Right lobe of liver (tissue), 6 donors: ENCODE measurements around the gene INAFM2. TPM values are rescaled to one million over a fixed set of nuclear protein-coding genes. Genes with fewer than 3 reads are reported as not detected.
A peak's percentile ranks its signal among the peaks of the same experiment; 100 is the strongest.

Source experiments
- ATAC-seq, 4 donors: fragments of 200-7000 bp; cut with Tn5 transposase; one replicate each; pipeline ENCODE4 v1.9.1; 2020; ENCODE audit warnings: mild to moderate bottlenecking in 4 of 4, moderate library complexity in 4 of 4
- DNase-seq, 3 donors: peaks; one replicate each; pipeline ENCODE4 v3.0.0-alpha.2; 2020
- H3K27ac ChIP-seq, 3 donors: fragments of 200-600 bp; one replicate each; pipeline ENCODE4 v1.8.0; 2022
- H3K27me3 ChIP-seq, 2 donors: fragments of 200-600 bp; one replicate each; pipeline ENCODE4 v1.8.0; 2022
- H3K36me3 ChIP-seq, 4 donors: fragments of 200-600 bp; sonication (generic) in 1 of 4; one replicate each; pipeline versions ENCODE4 v1.5.1 to v1.8.0; 2017 to 2022; ENCODE audit warnings: control low read depth in 1 of 4
- H3K4me1 ChIP-seq, 4 donors: fragments of 200-600 bp; sonication (generic) in 1 of 4; one replicate each; pipeline versions ENCODE4 v1.5.1 to v1.8.0; 2017 to 2022; ENCODE audit warnings: control low read depth in 1 of 4
- H3K4me3 ChIP-seq, 3 donors: fragments of 200-600 bp; one replicate each; pipeline ENCODE4 v1.8.0; 2022
- H3K9me3 ChIP-seq, 4 donors: fragments of 200-600 bp; sonication (generic) in 1 of 4; one replicate each; pipeline versions ENCODE4 v1.5.1 to v1.8.0; 2017 to 2022; ENCODE audit warnings: control low read depth in 1 of 4
- POLR2A ChIP-seq: fragments of 450-650 bp; IDR thresholded peaks from one replicate; pipeline ENCODE4 v1.6.1; 2017; ENCODE audit warnings: antibody characterized with exemption, mild to moderate bottlenecking
- WGBS: methylation state at CpG from one replicate; pipeline ENCODE4 v1.1.6; 2018; ENCODE audit warnings: low coverage, low lambda C conversion rate; ENCODE audit not compliant: insufficient coverage; ENCODE audit errors: missing lambda C conversion rate; 5-methylcytosine and 5-hydroxymethylcytosine counted together
- intact Hi-C, 2 donors: fragments of 100-400 bp; cut with DNase I; formaldehyde crosslinking; loops; one replicate each; pipeline versions ENCODE4 v1.11.2 to v1.14.1; 2022
- total RNA-seq, 6 experiments: library from RNA; depleted of rRNA in 2 of 6; stranded (reverse); fragments of >200 nt in 2 of 6; fragmentation: NEBNext Ultra II Directional in 3 of 6; extraction: Animal tissue kit (Norgen Biotek cat#: 25700) in 3 of 6; gene quantifications; one replicate each; pipeline versions ENCODE4 v1.1.0 to v1.2.4, GENCODE V29; 2016 to 2023
- TF ChIP-seq, protein P1 (sequence below), 4 donors: fragments of 200-600 bp in 3 of 4; fragments of 450-650 bp in 1 of 4; IDR thresholded peaks; one replicate each; pipeline versions ENCODE4 v1.5.1 to v1.8.0; 2016 to 2022; ENCODE audit warnings: antibody characterized with exemption in 4 of 4, mild to moderate bottlenecking in 2 of 4
- donor health status: DM: no; HTN: yes; CAD: no.
- donor health status: DM: no; HTN: no; CAD: no.
- donor health status: DM: no; HTN: no; CAD: no.
- donor health status: DM: no; HTN: yes; CAD: no.
- donor health status: DM: no; HTN: yes; CAD: no.

The INAFM2 gene
- total RNA-seq, 6 experiments from 2014 or later = 4.6 to 8.7 (median 5.8) TPM

DNA sequence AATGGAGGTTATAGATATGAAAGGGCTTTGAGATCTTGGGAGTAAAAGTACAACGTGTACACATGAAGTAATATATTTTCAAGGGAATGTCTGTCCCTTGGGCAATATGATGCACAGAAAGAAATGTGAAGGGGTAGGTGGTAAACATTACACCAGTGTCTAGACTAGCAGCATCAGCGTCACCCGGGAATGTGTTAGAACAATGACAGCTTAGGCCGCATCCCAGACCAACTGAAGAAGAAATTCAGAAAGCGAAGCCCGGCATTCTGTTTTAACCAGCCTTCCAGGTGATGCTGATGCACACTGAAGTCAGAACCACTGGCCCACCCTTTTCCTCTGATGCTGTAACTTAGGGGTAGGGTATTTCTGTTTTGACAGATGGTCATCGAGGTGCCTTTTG is 6.3 kb downstream of the INAFM2 start:
- DNase-seq (no peak), ATAC-seq (no peak)
- intact Hi-C loops = no loop called here
- no peaks in the 10 kb centered on the region for H3K27me3 ChIP-seq
- H3K4me1 ChIP-seq = peaks cover 0 to 5% (median 2%) of the 10 kb centered on the region in 4 donors
- TF ChIP-seq POLR2A = no peak
- TF ChIP-seq, protein P1, sequence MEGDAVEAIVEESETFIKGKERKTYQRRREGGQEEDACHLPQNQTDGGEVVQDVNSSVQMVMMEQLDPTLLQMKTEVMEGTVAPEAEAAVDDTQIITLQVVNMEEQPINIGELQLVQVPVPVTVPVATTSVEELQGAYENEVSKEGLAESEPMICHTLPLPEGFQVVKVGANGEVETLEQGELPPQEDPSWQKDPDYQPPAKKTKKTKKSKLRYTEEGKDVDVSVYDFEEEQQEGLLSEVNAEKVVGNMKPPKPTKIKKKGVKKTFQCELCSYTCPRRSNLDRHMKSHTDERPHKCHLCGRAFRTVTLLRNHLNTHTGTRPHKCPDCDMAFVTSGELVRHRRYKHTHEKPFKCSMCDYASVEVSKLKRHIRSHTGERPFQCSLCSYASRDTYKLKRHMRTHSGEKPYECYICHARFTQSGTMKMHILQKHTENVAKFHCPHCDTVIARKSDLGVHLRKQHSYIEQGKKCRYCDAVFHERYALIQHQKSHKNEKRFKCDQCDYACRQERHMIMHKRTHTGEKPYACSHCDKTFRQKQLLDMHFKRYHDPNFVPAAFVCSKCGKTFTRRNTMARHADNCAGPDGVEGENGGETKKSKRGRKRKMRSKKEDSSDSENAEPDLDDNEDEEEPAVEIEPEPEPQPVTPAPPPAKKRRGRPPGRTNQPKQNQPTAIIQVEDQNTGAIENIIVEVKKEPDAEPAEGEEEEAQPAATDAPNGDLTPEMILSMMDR (IDR thresholded peaks at IDR 0.05) = no peak
- H3K27ac ChIP-seq = no peak overlapping the region
- WGBS = 79% methylated on average over 7 of the region's 7 CpGs
- no peaks in the 10 kb centered on the region for H3K9me3 ChIP-seq
- no peak overlapping the region for H3K4me3 ChIP-seq
- H3K36me3 ChIP-seq = no peaks in the 10 kb centered on the region

DNA sequence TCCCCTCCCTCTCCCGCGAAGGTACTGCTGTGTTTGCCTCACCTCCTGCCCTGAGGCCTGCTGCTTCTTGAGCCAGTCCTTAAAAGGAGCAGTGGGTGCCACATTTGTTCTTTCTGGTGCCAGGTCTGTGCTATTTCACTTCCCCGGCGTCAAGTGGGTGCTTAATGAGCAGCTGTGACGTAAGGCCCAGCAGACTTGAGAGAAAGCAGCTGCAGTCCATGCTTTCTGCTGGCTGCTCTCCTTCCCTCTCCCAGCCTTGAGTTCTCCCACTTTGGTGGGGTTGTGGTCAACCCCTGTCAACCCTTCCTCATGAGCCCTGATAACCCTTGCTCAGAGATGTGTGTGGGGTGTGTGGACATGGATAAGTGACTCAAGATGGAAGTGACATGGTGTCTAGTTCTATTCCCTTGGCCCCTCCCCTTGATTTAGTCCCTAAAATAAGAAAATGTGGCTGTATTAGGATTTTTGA is 6.9 kb downstream of the INAFM2 start:
- Histone ChIP-seq H3K27me3 (no peaks in the 10 kb centered on the region), H3K27ac (no peak overlapping the region), H3K9me3 (no peaks in the 10 kb centered on the region), H3K36me3 (no peaks in the 10 kb centered on the region), H3K4me3 (no peak overlapping the region), H3K4me1 (peaks cover 0 to 5% (median 1%) of the 10 kb centered on the region in 4 donors)
- no peak for DNase-seq
- intact Hi-C loops = no loop called here
- peak in 1 of 4 donors; percentile 4 for ATAC-seq
- WGBS = no CpG with 5 or more reads among the region's 5 CpGs
- TF ChIP-seq, protein P1 (IDR thresholded peaks at IDR 0.05) = no peak
- peak; percentile 23 for TF ChIP-seq POLR2A

DNA sequence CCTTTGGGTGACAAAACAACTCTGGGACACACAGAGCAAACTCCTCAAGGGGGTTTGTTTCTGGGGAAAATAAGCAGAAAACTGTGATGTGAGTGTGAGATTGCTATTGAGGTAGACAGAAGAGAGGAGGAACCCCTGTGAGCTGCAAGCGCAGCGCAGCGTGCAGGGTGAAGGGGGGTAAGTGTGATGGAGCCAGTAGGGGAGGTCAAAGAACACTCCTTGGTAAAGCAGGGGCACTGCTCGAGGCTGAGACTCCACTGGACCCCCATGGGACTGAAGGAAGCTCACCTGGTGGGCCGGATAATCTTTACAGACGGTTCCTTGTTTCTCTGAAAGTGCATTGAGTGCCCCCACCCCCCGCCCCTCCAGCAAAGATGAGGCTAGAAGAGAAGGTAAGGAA is 7.5 kb downstream of the INAFM2 start:
- 82% methylated on average over 7 of the region's 7 CpGs for WGBS
- TF ChIP-seq POLR2A = no peak
- TF ChIP-seq, protein P1 (IDR thresholded peaks at IDR 0.05) = no peak
- Histone ChIP-seq H3K4me3 (no peak overlapping the region), H3K27me3 (no peaks in the 10 kb centered on the region), H3K36me3 (no peaks in the 10 kb centered on the region), H3K4me1 (peaks cover 0 to 5% (median 0%) of the 10 kb centered on the region in 4 donors), H3K9me3 (no peaks in the 10 kb centered on the region), H3K27ac (no peak overlapping the region)
- intact Hi-C loops = no loop called here
- no peak for ATAC-seq
- no peak for DNase-seq

- 86% methylated on average over 5 of the region's 7 CpGs for WGBS
- H3K9me3 ChIP-seq = no peaks in the 10 kb centered on the region
- intact Hi-C loops = no loop called here
- no peaks in the 10 kb centered on the region for H3K36me3 ChIP-seq
- no peaks in the 10 kb centered on the region for H3K27me3 ChIP-seq
- no peak overlapping the region for H3K4me3 ChIP-seq
- no peak overlapping the region for H3K27ac ChIP-seq
- H3K4me1 ChIP-seq = peaks cover 0 to 5% (median 0%) of the 10 kb centered on the region in 4 donors
- TF ChIP-seq POLR2A = no peak
- TF ChIP-seq, protein P1 (IDR thresholded peaks at IDR 0.05) = no peak
- ATAC-seq (no peak), DNase-seq (no peak)
These were observed 8.1 kb downstream of the INAFM2 start for GRCh38 chr15:40331637-40332036.
